HAP-1 (cell line): ENCODE data around the gene MAPT.
A peak's percentile ranks its signal among the peaks of the same experiment; 100 is the strongest.

Experiments
- DNase-seq, 2 experiments: peaks; one replicate each; pipeline ENCODE4 v3.0.0-alpha.2; 2016 to 2020; ENCODE audit warnings: low spot score in 2 of 2
- H3K27me3 ChIP-seq: fragments of 250-450 bp; sonication (Bioruptor Pico); 2 replicates; pipeline ENCODE4 v1.5.1; 2020; ENCODE audit warnings: low read depth, mild to moderate bottlenecking, moderate library complexity
- H3K36me3 ChIP-seq: fragments of 250-450 bp; sonication (Bioruptor Pico); replicated peaks from 2 replicates; pipeline ENCODE4 v1.5.1; 2020; ENCODE audit warnings: mild to moderate bottlenecking
- H3K4me1 ChIP-seq: fragments of 250-450 bp; sonication (Bioruptor Pico); 2 replicates; pipeline ENCODE4 v1.5.1; 2020; ENCODE audit warnings: mild to moderate bottlenecking
- H3K4me3 ChIP-seq: fragments of 250-450 bp; sonication (Bioruptor Pico); 2 replicates; pipeline ENCODE4 v1.5.1; 2020; ENCODE audit warnings: mild to moderate bottlenecking, moderate library complexity
- H3K9me3 ChIP-seq: fragments of 250-450 bp; sonication (Bioruptor Pico); 2 replicates; pipeline ENCODE4 v1.5.1; 2020; ENCODE audit warnings: mild to moderate bottlenecking, moderate library complexity
- in situ Hi-C: fragments of 300-500 bp; cut with MboI; formaldehyde crosslinking; loops from 3 replicates; pipeline ENCODE4 v1.14.3; 2020; ENCODE audit warnings: low sequenced_read_pairs, inconsistent platforms, mixed read lengths

The MAPT gene

DNA sequence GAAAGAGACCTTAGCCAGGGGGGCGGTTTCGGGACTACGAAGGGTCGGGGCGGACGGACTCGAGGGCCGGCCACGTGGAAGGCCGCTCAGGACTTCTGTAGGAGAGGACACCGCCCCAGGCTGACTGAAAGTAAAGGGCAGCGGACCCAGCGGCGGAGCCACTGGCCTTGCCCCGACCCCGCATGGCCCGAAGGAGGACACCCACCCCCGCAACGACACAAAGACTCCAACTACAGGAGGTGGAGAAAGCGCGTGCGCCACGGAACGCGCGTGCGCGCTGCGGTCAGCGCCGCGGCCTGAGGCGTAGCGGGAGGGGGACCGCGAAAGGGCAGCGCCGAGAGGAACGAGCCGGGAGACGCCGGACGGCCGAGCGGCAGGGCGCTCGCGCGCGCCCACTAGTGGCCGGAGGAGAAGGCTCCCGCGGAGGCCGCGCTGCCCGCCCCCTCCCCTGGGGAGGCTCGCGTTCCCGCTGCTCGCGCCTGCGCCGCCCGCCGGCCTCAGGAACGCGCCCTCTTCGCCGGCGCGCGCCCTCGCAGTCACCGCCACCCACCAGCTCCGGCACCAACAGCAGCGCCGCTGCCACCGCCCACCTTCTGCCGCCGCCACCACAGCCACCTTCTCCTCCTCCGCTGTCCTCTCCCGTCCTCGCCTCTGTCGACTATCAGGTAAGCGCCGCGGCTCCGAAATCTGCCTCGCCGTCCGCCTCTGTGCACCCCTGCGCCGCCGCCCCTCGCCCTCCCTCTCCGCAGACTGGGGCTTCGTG, at the start of gene MAPT:
MAPT (plus strand) TSS at position 533 of the 763 bp plus-strand sequence. CDS start 67,784 bp downstream, outside the sequence.
- Histone ChIP-seq H3K36me3 (no peaks in the 10 kb centered on the region), H3K27me3 (peaks cover 26% of the 10 kb centered on the region), H3K4me1 (peaks cover 4% of the 10 kb centered on the region), H3K9me3 (no peaks in the 10 kb centered on the region), H3K4me3 (peak within 1 kb of the TSS; percentile 68)
- in situ Hi-C loops = no loop called here
- DNase-seq = peak; percentile 87 to 92

- no peaks in the 10 kb centered on the region for H3K27me3 ChIP-seq
- DNase-seq = no peak
- in situ Hi-C loops = no loop called here
- no peaks in the 10 kb centered on the region; the same call in 1 of the 2 replicates for H3K4me1 ChIP-seq
- no peak within 1 kb of the TSS for H3K4me3 ChIP-seq
- H3K36me3 ChIP-seq = no peaks in the 10 kb centered on the region
- no peaks in the 10 kb centered on the region for H3K9me3 ChIP-seq
These were observed 49.5 kb upstream of the MAPT start, which contains the start of gene SPPL2C for GRCh38 chr17:45844695-45845375. Gene SPPL2C (plus strand): TSS chr17:45844881. CDS start chr17:45844907, 26 bp downstream.

GRCh38 chr17:45845376-45846185, 48.8 kb upstream of the MAPT start:
- H3K4me1 ChIP-seq = no peaks in the 10 kb centered on the region; the same call in 1 of the 2 replicates
- in situ Hi-C loops = no loop called here
- DNase-seq = no peak
- H3K9me3 ChIP-seq = no peaks in the 10 kb centered on the region
- no peak overlapping the region for H3K4me3 ChIP-seq
- H3K27me3 ChIP-seq = no peaks in the 10 kb centered on the region
- no peaks in the 10 kb centered on the region for H3K36me3 ChIP-seq

GRCh38 chr17:45846223-45846622, 48.1 kb upstream of the MAPT start:
- no peak overlapping the region for H3K4me3 ChIP-seq
- H3K27me3 ChIP-seq = no peaks in the 10 kb centered on the region
- no peak for DNase-seq
- no peaks in the 10 kb centered on the region for H3K9me3 ChIP-seq
- no peaks in the 10 kb centered on the region; the same call in 1 of the 2 replicates for H3K4me1 ChIP-seq
- in situ Hi-C loops = no loop called here
- H3K36me3 ChIP-seq = no peaks in the 10 kb centered on the region

- in situ Hi-C loops = no loop called here
- H3K36me3 ChIP-seq = no peaks in the 10 kb centered on the region
- H3K27me3 ChIP-seq = no peaks in the 10 kb centered on the region; the same call in 1 of the 2 replicates
- H3K9me3 ChIP-seq = no peaks in the 10 kb centered on the region
- H3K4me1 ChIP-seq = no peaks in the 10 kb centered on the region
- no peak for DNase-seq
- no peak overlapping the region for H3K4me3 ChIP-seq
These were observed 47.7 kb upstream of the MAPT start for GRCh38 chr17:45846646-45847045.

GRCh38 chr17:45847101-45847500, 47.3 kb upstream of the MAPT start:
- Histone ChIP-seq H3K4me3 (no peak overlapping the region), H3K36me3 (no peaks in the 10 kb centered on the region), H3K27me3 (peaks cover under 1% of the 10 kb centered on the region; the same call in 1 of the 2 replicates), H3K4me1 (no peaks in the 10 kb centered on the region), H3K9me3 (no peaks in the 10 kb centered on the region)
- in situ Hi-C loops = no loop called here
- DNase-seq = no peak

DNA sequence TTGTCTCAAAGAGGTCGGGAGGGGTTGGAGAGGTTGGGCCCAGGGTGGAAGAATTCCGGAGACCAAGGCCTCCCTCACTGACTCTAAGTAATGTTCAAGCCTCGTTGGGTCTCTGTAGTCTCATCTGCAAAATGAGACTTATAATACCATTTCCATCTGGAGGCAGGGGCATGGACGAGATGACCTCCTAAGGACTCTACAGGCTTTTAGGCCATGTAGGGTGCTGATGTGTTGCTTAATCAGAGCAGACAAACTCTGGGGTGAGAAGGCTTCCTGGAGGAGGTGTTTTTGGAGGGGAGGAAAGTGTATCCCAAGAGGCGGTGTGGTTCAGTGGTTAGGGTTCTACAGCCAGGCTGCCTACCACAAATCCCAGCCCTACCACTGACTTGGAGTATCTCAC, 46.6 kb upstream of the MAPT start:
- H3K36me3 ChIP-seq = no peaks in the 10 kb centered on the region
- H3K27me3 ChIP-seq = peaks cover 3% of the 10 kb centered on the region; the same call in 1 of the 2 replicates
- in situ Hi-C loops = no loop called here

GRCh38 chr17:45848405-45848804, 45.9 kb upstream of the MAPT start:
- DNase-seq = no peak
- no peak overlapping the region for H3K4me3 ChIP-seq
- H3K9me3 ChIP-seq = no peaks in the 10 kb centered on the region
- in situ Hi-C loops = no loop called here
- no peaks in the 10 kb centered on the region for H3K36me3 ChIP-seq
- H3K4me1 ChIP-seq = no peaks in the 10 kb centered on the region
- peaks cover 3% of the 10 kb centered on the region; the same call in 1 of the 2 replicates for H3K27me3 ChIP-seq

More for the DNA sequence above, 46.6 kb upstream of the MAPT start:
- DNase-seq = no peak
- Histone ChIP-seq H3K4me1 (no peaks in the 10 kb centered on the region), H3K4me3 (no peak overlapping the region), H3K9me3 (no peaks in the 10 kb centered on the region)

DNA sequence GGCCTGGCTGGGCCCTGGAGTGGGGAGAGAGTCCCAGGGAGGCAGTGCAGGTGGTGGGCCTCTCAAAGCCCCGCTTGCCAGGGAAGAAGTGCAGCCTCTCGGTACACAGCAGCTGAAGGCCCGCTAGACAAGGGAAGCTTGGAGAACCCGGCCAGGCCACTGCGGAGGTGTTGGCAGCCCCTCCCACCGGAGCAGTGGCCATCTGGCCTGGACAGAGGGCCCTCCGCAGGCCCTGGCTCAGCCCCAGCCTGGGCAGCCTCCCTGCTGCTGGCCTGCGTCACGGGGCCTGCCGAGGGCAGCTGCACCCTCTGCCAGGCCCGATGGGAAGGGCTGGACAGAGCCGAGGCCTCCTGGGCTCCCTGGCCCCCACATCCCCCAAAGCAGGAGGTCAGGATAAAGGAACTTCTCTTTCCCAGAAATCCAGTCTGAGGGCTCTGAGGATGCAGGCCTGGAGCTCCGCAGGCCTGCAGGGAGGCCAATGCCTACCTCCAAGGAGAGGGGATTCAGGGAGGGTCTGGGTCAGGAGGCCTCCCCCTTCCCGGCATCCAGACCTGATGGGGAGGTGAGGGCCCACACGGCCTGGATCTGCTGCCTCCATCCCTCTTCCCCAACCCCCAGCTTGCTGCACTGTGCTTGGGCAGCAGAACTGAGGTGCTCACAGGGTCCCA, 45.4 kb upstream of the MAPT start:
- no peaks in the 10 kb centered on the region for H3K36me3 ChIP-seq
- no peaks in the 10 kb centered on the region for H3K9me3 ChIP-seq
- DNase-seq = no peak
- H3K4me3 ChIP-seq = no peak overlapping the region
- H3K4me1 ChIP-seq = no peaks in the 10 kb centered on the region
- peaks cover 3% of the 10 kb centered on the region; the same call in 1 of the 2 replicates for H3K27me3 ChIP-seq
- in situ Hi-C loops = no loop called here

DNA sequence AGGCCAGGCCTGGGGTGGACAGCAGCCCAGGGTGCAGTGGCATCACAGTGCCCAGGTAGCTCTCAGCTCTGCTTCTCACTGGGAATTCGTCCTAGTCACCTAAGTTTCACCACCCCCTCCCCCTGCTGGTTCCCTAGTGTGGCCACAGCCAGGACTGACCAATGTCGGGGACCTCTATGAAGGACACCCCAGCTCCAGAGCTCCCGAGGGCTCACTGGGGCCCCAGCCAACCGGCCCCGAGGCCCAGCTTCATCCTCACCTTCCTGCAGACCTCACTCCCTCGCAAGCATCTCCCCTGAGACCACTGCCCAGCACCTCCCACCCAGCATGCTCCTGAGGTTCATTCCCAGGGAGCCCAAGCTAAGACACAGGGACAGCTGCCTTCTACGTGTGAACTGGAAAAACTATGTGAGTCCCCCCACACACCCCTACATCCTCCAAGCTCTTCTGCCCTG, 44.8 kb upstream of the MAPT start:
- Histone ChIP-seq H3K4me1 (no peaks in the 10 kb centered on the region), H3K9me3 (no peaks in the 10 kb centered on the region), H3K36me3 (no peaks in the 10 kb centered on the region), H3K27me3 (peaks cover 3% of the 10 kb centered on the region; the same call in 1 of the 2 replicates), H3K4me3 (no peak overlapping the region)
- DNase-seq = no peak
- in situ Hi-C loops = no loop called here

GRCh38 chr17:45850011-45850410, 44.3 kb upstream of the MAPT start:
- no peak for DNase-seq
- H3K36me3 ChIP-seq = no peaks in the 10 kb centered on the region
- no peaks in the 10 kb centered on the region for H3K4me1 ChIP-seq
- in situ Hi-C loops = no loop called here
- peaks cover 3% of the 10 kb centered on the region; the same call in 1 of the 2 replicates for H3K27me3 ChIP-seq
- no peaks in the 10 kb centered on the region for H3K9me3 ChIP-seq
- H3K4me3 ChIP-seq = no peak overlapping the region

GRCh38 chr17:45850468-45850867, 43.9 kb upstream of the MAPT start:
- Histone ChIP-seq H3K36me3 (no peaks in the 10 kb centered on the region), H3K27me3 (peaks cover 3% of the 10 kb centered on the region; the same call in 1 of the 2 replicates), H3K4me3 (no peak overlapping the region), H3K9me3 (no peaks in the 10 kb centered on the region), H3K4me1 (no peaks in the 10 kb centered on the region)
- no peak for DNase-seq
- in situ Hi-C loops = no loop called here

DNA sequence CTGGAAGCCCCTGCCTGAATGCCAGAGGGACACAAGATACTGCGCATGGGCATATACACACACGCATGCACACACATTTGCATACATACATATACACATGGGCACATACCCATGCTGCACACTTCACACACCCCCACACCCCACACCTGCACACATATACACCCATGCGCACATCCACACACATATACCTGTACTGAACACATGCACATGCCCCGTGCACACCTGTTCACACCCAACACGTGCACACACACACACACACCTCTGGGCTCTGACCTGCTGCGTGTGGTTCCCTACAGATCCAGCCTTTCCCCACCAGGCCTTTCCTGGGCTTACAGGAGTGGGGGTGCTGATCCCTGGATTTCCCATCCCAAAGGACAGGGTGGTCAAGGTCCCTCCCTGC, 43.3 kb upstream of the MAPT start:
- DNase-seq = no peak
- Histone ChIP-seq H3K4me1 (no peaks in the 10 kb centered on the region), H3K4me3 (no peak overlapping the region), H3K9me3 (no peaks in the 10 kb centered on the region), H3K27me3 (peaks cover 3% of the 10 kb centered on the region), H3K36me3 (no peaks in the 10 kb centered on the region)
- in situ Hi-C loops = no loop called here
